ENCODE measurements around the gene EVC2.

Gene EVC2

DNA sequence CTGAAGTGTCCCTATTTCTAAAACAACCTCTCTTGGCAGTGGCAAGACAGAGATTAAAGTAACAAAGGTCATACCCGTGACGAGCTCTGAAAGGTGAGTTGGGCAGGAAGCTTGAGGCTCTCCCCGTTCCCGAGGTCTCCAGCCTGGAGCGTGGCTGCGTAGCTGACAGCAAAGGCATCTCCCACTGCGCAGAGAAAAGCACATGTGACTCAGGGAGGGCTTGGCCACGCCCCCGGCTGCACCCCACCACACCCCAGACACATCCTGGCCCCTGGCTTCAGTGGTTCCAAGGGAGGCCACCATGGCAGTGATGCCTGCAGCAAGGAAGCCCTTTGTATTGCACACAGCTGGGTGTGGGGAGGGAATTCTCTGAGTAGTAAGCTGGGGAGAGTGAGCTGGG lies 23.1 kb downstream of the EVC2 start:
- no peaks in the 10 kb centered on the region for H3K4me1 ChIP-seq (ENCODE audit: control insufficient read depth, insufficient read depth, low read length)
- no peak overlapping the region for H3K4me3 ChIP-seq (ENCODE audit: low read length)
- H3K27me3 ChIP-seq (ENCODE audit: control insufficient read depth, insufficient read depth, low read length), result no peaks in the 10 kb centered on the region
- H3K9ac ChIP-seq (ENCODE audit: low read length), result no peak overlapping the region
- no peaks in the 10 kb centered on the region for H3K9me3 ChIP-seq (ENCODE audit: control insufficient read depth, low read length)
- no peaks in the 10 kb centered on the region for H3K36me3 ChIP-seq (ENCODE audit: control insufficient read depth, insufficient read depth, low read length)

DNA sequence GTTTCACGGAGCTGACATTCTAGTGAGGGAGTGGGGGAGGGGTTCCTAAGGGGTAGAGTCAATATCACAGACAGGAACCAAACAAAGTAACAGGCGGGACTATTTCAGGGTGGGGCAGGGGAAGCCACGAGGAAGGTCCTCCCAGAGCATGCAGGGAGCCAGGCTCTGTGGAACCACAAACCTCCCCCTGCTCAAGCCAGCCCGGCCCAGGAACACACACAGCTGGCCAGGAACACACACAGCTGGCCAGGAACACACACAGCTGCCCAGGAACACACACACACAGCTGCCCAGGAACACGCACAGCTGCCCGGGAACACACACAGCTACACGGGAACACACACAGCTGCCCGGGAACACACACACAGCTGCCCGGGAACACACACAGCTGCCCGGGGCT lies 24.8 kb downstream of the EVC2 start:
- H3K36me3 ChIP-seq (ENCODE audit: control insufficient read depth, insufficient read depth, low read length), result no peaks in the 10 kb centered on the region
- no peak overlapping the region for H3K9ac ChIP-seq (ENCODE audit: low read length)
- no peaks in the 10 kb centered on the region for H3K9me3 ChIP-seq (ENCODE audit: control insufficient read depth, low read length)
- no peaks in the 10 kb centered on the region for H3K4me1 ChIP-seq (ENCODE audit: control insufficient read depth, insufficient read depth, low read length)
- H3K27me3 ChIP-seq (ENCODE audit: control insufficient read depth, insufficient read depth, low read length), result no peaks in the 10 kb centered on the region
- no peak overlapping the region for H3K4me3 ChIP-seq (ENCODE audit: low read length)

DNA sequence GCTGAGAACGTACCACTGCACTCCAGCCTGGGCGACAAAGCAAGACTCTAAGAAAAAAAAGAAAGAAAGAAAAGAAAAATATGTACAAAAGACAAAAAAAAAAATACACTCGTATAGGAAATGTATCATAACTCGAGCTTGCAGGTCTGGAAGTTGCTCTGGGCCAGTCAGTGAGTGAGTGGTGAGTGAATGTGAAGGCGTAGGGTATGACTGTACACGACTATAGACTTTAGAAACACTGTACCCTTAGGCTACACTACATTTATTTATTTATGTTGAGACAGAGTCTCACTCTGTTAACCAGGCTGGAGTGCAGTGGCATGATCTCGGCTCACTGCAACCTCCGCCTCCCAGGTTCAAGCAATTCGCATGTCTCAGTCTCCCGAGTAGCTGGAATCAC lies 29.4 kb downstream of the EVC2 start:
- no peaks in the 10 kb centered on the region for H3K27me3 ChIP-seq (ENCODE audit: control insufficient read depth, insufficient read depth, low read length)
- no peaks in the 10 kb centered on the region for H3K36me3 ChIP-seq (ENCODE audit: control insufficient read depth, insufficient read depth, low read length)
- no peak overlapping the region for H3K4me3 ChIP-seq (ENCODE audit: low read length)
- H3K4me1 ChIP-seq (ENCODE audit: control insufficient read depth, insufficient read depth, low read length), result no peaks in the 10 kb centered on the region
- H3K9ac ChIP-seq (ENCODE audit: low read length), result no peak overlapping the region
- H3K9me3 ChIP-seq (ENCODE audit: control insufficient read depth, low read length), result no peaks in the 10 kb centered on the region

DNA sequence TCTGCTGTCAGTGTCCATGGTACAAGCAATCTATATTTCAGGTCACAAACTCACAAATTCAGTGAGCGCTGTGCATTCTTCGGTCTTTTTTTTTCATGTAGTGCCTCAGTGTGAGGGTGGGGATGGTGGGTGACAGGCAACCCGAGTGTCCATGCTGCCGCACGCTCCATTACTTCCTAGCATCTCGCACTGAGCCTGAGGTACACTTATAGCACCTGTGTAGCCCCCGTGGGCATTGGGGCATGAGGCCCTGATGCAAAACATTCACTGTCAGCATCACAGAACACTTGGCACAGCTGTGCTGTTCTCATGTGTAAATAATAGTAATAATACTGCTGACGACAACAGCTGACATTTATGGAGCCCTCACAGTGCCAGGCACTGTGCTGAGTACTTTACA lies 31.6 kb downstream of the EVC2 start:
- H3K27me3 ChIP-seq (ENCODE audit: control insufficient read depth, insufficient read depth, low read length), result no peaks in the 10 kb centered on the region
- no peaks in the 10 kb centered on the region for H3K4me1 ChIP-seq (ENCODE audit: control insufficient read depth, insufficient read depth, low read length)
- H3K4me3 ChIP-seq (ENCODE audit: low read length), result no peak overlapping the region
- no peaks in the 10 kb centered on the region for H3K36me3 ChIP-seq (ENCODE audit: control insufficient read depth, insufficient read depth, low read length)
- H3K9me3 ChIP-seq (ENCODE audit: control insufficient read depth, low read length), result no peaks in the 10 kb centered on the region
- no peak overlapping the region for H3K9ac ChIP-seq (ENCODE audit: low read length)

DNA sequence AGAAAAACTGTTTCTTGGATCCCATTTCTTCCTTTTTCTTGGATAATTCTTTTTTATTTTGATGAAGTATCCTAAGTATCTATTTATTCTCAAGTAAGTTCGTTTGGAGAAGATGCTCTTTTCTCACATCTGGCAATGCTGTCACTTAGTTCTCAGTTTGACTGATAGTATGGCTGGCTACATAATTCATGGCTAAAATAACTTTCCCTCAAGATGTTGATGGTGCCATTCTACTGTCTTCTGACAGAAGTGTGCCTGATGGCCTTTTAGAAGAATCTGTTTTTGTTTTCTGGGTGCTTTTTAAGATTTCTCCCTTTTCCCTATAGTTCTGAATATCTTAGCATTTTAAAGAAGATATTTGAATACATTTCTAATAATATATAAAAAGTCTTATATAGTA lies 41.6 kb downstream of the EVC2 start:
- no peak overlapping the region for H3K4me3 ChIP-seq (ENCODE audit: low read length)
- no peak overlapping the region for H3K9ac ChIP-seq (ENCODE audit: low read length)
- no peaks in the 10 kb centered on the region for H3K4me1 ChIP-seq (ENCODE audit: control insufficient read depth, insufficient read depth, low read length)
- no peaks in the 10 kb centered on the region for H3K9me3 ChIP-seq (ENCODE audit: control insufficient read depth, low read length)
- H3K27me3 ChIP-seq (ENCODE audit: control insufficient read depth, insufficient read depth, low read length), result no peaks in the 10 kb centered on the region
- H3K36me3 ChIP-seq (ENCODE audit: control insufficient read depth, insufficient read depth, low read length), result no peaks in the 10 kb centered on the region

DNA sequence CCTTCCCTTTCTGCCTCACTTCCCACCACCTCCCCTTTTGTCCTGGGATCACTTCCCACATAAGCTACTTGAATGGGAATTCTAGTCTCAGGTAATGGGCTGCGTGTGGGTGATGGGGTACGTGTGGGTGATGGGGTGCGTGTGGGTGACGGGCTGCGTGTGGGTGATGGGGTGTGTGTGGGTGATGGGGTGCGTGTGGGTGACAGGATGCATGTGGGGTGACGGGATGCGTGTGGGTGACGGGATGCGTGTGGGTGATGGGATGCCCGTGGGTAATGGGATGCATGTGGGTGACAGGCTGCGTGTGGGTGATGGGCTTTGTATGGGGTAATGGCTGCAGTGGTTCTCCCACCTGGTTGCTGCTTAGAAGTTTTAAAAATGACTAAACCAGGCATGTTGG lies 43.6 kb downstream of the EVC2 start:
- Histone ChIP-seq H3K27me3 (ENCODE audit: control insufficient read depth, insufficient read depth, low read length) (no peaks in the 10 kb centered on the region), H3K4me3 (ENCODE audit: low read length) (no peak overlapping the region), H3K9ac (ENCODE audit: low read length) (no peak overlapping the region), H3K36me3 (ENCODE audit: control insufficient read depth, insufficient read depth, low read length) (no peaks in the 10 kb centered on the region), H3K4me1 (ENCODE audit: control insufficient read depth, insufficient read depth, low read length) (no peaks in the 10 kb centered on the region), H3K9me3 (ENCODE audit: control insufficient read depth, low read length) (no peaks in the 10 kb centered on the region)

DNA sequence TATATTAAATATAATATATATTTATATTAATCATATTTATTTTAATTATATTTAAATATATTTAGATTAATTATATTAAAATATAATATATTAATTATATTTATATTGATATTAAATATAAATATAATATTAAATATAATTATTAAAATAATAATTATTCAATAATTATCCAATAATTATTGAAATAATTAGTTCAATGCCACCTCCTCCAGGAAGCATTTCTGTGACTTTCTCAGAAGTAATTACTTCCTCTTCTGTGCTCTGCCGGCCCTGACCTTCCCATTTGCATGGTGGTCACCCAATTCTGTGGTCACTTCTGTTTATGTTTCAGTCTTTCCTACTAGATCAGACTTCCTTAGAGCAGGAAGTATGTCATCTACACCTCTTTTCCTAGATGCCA lies 45.8 kb downstream of the EVC2 start:
- H3K4me1 ChIP-seq (ENCODE audit: control insufficient read depth, insufficient read depth, low read length), result no peaks in the 10 kb centered on the region
- no peaks in the 10 kb centered on the region for H3K27me3 ChIP-seq (ENCODE audit: control insufficient read depth, insufficient read depth, low read length)
- no peak overlapping the region for H3K4me3 ChIP-seq (ENCODE audit: low read length)
- H3K9ac ChIP-seq (ENCODE audit: low read length), result no peak overlapping the region
- H3K9me3 ChIP-seq (ENCODE audit: control insufficient read depth, low read length), result no peaks in the 10 kb centered on the region
- no peaks in the 10 kb centered on the region for H3K36me3 ChIP-seq (ENCODE audit: control insufficient read depth, insufficient read depth, low read length)

DNA sequence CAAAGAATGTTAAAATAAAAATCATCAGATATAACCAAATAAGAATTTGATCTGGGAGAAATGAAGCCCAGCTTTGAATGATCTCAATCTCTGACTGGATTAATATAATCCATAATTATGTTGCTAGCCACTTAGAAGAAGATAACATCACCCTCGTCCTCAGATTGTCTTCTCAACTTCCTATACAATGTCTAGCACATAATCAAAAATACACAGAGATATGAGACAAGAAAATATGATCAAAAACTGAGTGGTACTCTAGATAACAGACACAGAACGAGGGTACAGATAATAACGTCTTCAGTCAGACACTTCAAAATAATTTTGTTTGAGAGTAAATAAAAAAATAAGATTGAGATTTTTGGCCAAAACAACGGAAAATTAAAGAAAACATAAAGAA lies 47.1 kb downstream of the EVC2 start:
- no peaks in the 10 kb centered on the region for H3K36me3 ChIP-seq (ENCODE audit: control insufficient read depth, insufficient read depth, low read length)
- H3K9me3 ChIP-seq (ENCODE audit: control insufficient read depth, low read length), result no peaks in the 10 kb centered on the region
- no peak overlapping the region for H3K4me3 ChIP-seq (ENCODE audit: low read length)
- H3K9ac ChIP-seq (ENCODE audit: low read length), result no peak overlapping the region
- no peaks in the 10 kb centered on the region for H3K27me3 ChIP-seq (ENCODE audit: control insufficient read depth, insufficient read depth, low read length)
- H3K4me1 ChIP-seq (ENCODE audit: control insufficient read depth, insufficient read depth, low read length), result no peaks in the 10 kb centered on the region

DNA sequence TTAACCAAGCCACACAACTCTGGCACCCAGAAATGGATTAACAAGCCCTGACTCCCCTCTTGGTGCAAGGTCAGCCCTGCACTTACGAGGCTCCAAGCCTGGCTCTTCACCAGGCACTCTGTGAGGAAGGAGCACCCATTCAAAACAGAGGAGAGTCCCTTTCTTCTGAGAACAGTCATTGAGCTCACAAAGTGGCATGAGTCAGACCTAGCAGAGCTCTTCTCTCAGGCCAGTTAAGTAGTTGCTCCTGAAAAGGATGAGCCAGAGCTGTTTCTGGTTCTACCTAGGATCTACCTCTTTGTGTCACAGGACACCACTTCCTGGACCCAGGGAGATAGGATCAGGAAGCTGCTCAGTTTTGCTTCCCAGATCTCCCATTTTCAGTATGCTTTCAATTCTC lies 48.2 kb downstream of the EVC2 start:
- Histone ChIP-seq H3K9ac (ENCODE audit: low read length) (no peak overlapping the region), H3K4me1 (ENCODE audit: control insufficient read depth, insufficient read depth, low read length) (no peaks in the 10 kb centered on the region), H3K27me3 (ENCODE audit: control insufficient read depth, insufficient read depth, low read length) (no peaks in the 10 kb centered on the region), H3K9me3 (ENCODE audit: control insufficient read depth, low read length) (no peaks in the 10 kb centered on the region), H3K4me3 (ENCODE audit: low read length) (no peak overlapping the region), H3K36me3 (ENCODE audit: control insufficient read depth, insufficient read depth, low read length) (no peaks in the 10 kb centered on the region)

DNA sequence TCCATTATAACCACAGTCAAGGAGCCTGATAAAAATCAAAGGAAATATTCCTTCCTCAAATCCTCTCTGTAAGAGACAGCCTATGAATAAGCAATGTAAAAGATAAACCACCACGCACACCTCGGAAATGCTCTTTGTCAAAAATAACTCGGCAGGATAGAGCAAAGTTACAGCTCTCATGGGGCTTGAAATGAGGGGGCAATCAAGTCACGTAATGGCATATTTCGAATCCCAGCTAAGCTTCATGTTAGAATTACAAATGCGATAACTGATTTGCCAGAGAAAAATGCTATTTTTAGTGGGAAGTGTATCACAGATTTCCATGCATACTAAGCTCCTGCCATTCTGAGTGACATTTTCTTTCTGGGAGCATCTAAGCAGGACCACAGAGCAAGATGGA lies 49.4 kb downstream of the EVC2 start:
- Histone ChIP-seq H3K4me1 (ENCODE audit: control insufficient read depth, insufficient read depth, low read length) (no peaks in the 10 kb centered on the region), H3K4me3 (ENCODE audit: low read length) (no peak overlapping the region), H3K9me3 (ENCODE audit: control insufficient read depth, low read length) (no peaks in the 10 kb centered on the region), H3K9ac (ENCODE audit: low read length) (no peak overlapping the region), H3K27me3 (ENCODE audit: control insufficient read depth, insufficient read depth, low read length) (no peaks in the 10 kb centered on the region), H3K36me3 (ENCODE audit: control insufficient read depth, insufficient read depth, low read length) (no peaks in the 10 kb centered on the region)

DNA sequence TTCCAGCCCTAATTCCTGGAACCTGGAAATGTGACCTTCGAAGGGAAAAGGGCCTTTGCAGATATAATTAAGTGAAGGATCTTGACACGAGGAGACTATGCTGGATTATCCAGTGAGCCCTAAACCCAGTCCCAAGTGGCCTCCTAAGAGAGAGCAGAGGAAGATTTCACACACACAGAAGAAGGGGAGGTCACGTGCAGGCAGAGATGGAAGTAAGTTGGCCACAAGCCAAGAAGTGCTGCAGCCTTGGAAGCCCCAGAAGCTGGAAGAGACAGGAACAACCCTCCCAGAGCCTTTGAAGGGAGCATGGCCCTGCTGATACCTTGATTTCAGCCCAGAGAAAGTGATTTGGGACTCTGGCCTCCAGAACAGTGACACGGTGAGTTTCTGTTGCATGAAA lies 51.9 kb downstream of the EVC2 start:
- Histone ChIP-seq H3K9me3 (ENCODE audit: control insufficient read depth, low read length) (no peaks in the 10 kb centered on the region), H3K4me1 (ENCODE audit: control insufficient read depth, insufficient read depth, low read length) (no peaks in the 10 kb centered on the region), H3K36me3 (ENCODE audit: control insufficient read depth, insufficient read depth, low read length) (no peaks in the 10 kb centered on the region), H3K9ac (ENCODE audit: low read length) (no peak overlapping the region), H3K4me3 (ENCODE audit: low read length) (no peak overlapping the region), H3K27me3 (ENCODE audit: control insufficient read depth, insufficient read depth, low read length) (no peaks in the 10 kb centered on the region)

DNA sequence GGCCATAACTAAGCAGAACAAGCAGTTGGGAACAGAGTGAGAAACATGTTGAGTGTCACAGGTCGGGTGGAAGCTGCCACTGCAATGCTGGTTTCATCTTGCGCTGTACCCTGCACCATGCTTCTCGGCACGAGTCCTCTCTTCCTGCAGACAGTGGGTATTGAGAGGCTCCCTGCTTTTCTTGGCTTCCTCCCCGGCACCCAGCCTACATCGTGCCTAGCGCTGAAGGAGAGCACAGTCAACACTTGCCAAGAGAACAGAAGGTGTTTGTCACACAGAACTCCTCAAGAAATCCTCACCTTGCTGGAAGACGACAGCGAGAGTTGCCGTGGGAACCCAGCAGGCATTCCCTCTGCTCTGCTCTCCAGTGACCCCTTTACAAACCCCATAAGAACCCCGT lies 53.6 kb downstream of the EVC2 start:
- Histone ChIP-seq H3K4me3 (ENCODE audit: low read length) (no peak overlapping the region), H3K36me3 (ENCODE audit: control insufficient read depth, insufficient read depth, low read length) (no peaks in the 10 kb centered on the region), H3K9ac (ENCODE audit: low read length) (no peak overlapping the region), H3K4me1 (ENCODE audit: control insufficient read depth, insufficient read depth, low read length) (no peaks in the 10 kb centered on the region), H3K9me3 (ENCODE audit: control insufficient read depth, low read length) (no peaks in the 10 kb centered on the region), H3K27me3 (ENCODE audit: control insufficient read depth, insufficient read depth, low read length) (no peaks in the 10 kb centered on the region)

DNA sequence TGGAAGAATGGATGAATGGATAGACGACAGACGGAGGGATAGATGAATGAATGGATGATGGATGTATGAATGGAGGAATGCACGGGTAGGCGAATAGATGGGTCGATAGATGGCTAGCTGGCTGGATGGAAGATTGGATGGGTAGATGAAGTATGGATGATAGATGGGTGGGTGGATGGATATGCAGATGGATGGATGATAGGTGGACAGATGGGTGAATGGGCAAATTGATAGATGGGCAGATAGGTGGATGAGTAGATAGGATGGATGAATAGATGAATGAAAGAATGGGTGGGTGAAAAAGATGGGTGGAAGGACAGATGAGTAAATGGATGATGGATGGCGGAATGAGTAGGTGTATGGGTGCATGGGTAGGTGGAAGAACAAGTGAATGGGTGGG lies 57.3 kb downstream of the EVC2 start:
- Histone ChIP-seq H3K36me3 (ENCODE audit: control insufficient read depth, insufficient read depth, low read length) (no peaks in the 10 kb centered on the region), H3K9me3 (ENCODE audit: control insufficient read depth, low read length) (no peaks in the 10 kb centered on the region), H3K4me3 (ENCODE audit: low read length) (no peak overlapping the region), H3K27me3 (ENCODE audit: control insufficient read depth, insufficient read depth, low read length) (no peaks in the 10 kb centered on the region), H3K4me1 (ENCODE audit: control insufficient read depth, insufficient read depth, low read length) (no peaks in the 10 kb centered on the region), H3K9ac (ENCODE audit: low read length) (no peak overlapping the region)
